ENCODE measurements around the gene FADS2.

FADS2 gene

GRCh38 chr11:61806785-61807184 is 21.3 kb upstream of the FADS2 start:
- ATAC-seq (ENCODE audit: low read depth) (0 out of 3 replicates have a peak, but pooled peaks have one; percentile 19), DNase-seq (ENCODE audit: low spot score) (no peak)
- H3K4me1 ChIP-seq (ENCODE audit: insufficient read depth, poor library complexity, severe bottlenecking) = no peaks in the 10 kb centered on the region
- H3K27me3 ChIP-seq (ENCODE audit: insufficient read depth, poor library complexity, severe bottlenecking) = no peaks in the 10 kb centered on the region
- H3K27ac ChIP-seq (ENCODE audit: poor library complexity, severe bottlenecking) = no peak overlapping the region
- no peak overlapping the region for H3K4me3 ChIP-seq (ENCODE audit: severe bottlenecking)
- H3K36me3 ChIP-seq (ENCODE audit: low read depth) = peaks cover 97% of the 10 kb centered on the region
- no peak for TF ChIP-seq CTCF (IDR thresholded peaks at IDR 0.05; ENCODE audit: poor library complexity, severe bottlenecking)
- H3K9me3 ChIP-seq (ENCODE audit: severe bottlenecking) = no peaks in the 10 kb centered on the region

- Histone ChIP-seq H3K4me1 (ENCODE audit: insufficient read depth, poor library complexity, severe bottlenecking) (peaks cover 8% of the 10 kb centered on the region), H3K4me3 (ENCODE audit: severe bottlenecking) (no peak overlapping the region), H3K27ac (ENCODE audit: poor library complexity, severe bottlenecking) (no peak overlapping the region), H3K27me3 (ENCODE audit: insufficient read depth, poor library complexity, severe bottlenecking) (no peaks in the 10 kb centered on the region), H3K9me3 (ENCODE audit: severe bottlenecking) (no peaks in the 10 kb centered on the region), H3K36me3 (ENCODE audit: low read depth) (peaks cover 91% of the 10 kb centered on the region)
- DNase-seq (ENCODE audit: low spot score) = no peak
- TF ChIP-seq CTCF (IDR thresholded peaks at IDR 0.05; ENCODE audit: poor library complexity, severe bottlenecking) = no peak
- no peak for ATAC-seq (ENCODE audit: low read depth)
Observed at GRCh38 chr11:61810671-61811175, 17.4 kb upstream of the FADS2 start.

- Histone ChIP-seq H3K27ac (ENCODE audit: poor library complexity, severe bottlenecking) (no peak overlapping the region), H3K36me3 (ENCODE audit: low read depth) (peaks cover 83% of the 10 kb centered on the region), H3K4me1 (ENCODE audit: insufficient read depth, poor library complexity, severe bottlenecking) (peaks cover 8% of the 10 kb centered on the region), H3K27me3 (ENCODE audit: insufficient read depth, poor library complexity, severe bottlenecking) (no peaks in the 10 kb centered on the region), H3K4me3 (ENCODE audit: severe bottlenecking) (no peak overlapping the region), H3K9me3 (ENCODE audit: severe bottlenecking) (no peaks in the 10 kb centered on the region)
- ATAC-seq (ENCODE audit: low read depth) (no peak), DNase-seq (ENCODE audit: low spot score) (no peak)
- no peak for TF ChIP-seq CTCF (IDR thresholded peaks at IDR 0.05; ENCODE audit: poor library complexity, severe bottlenecking)
Observed at GRCh38 chr11:61811831-61812230, 16.3 kb upstream of the FADS2 start.

- no peak overlapping the region for H3K27ac ChIP-seq (ENCODE audit: poor library complexity, severe bottlenecking)
- H3K9me3 ChIP-seq (ENCODE audit: severe bottlenecking) = no peaks in the 10 kb centered on the region
- no peak overlapping the region for H3K4me3 ChIP-seq (ENCODE audit: severe bottlenecking)
- no peak for DNase-seq (ENCODE audit: low spot score)
- H3K4me1 ChIP-seq (ENCODE audit: insufficient read depth, poor library complexity, severe bottlenecking) = peaks cover 12% of the 10 kb centered on the region
- no peaks in the 10 kb centered on the region for H3K27me3 ChIP-seq (ENCODE audit: insufficient read depth, poor library complexity, severe bottlenecking)
- TF ChIP-seq CTCF (IDR thresholded peaks at IDR 0.05; ENCODE audit: poor library complexity, severe bottlenecking) = no peak
- no peak for ATAC-seq (ENCODE audit: low read depth)
- peaks cover 72% of the 10 kb centered on the region for H3K36me3 ChIP-seq (ENCODE audit: low read depth)
Observed at GRCh38 chr11:61812736-61813411, 15.2 kb upstream of the FADS2 start.

Measured in RWPE2 (cell line).